WI38 (cell line): ENCODE data around the gene SSNA1.

Experiments
- H3K4me3 ChIP-seq: 2 replicates; pipeline ENCODE4 v1.5.1; 2011; ENCODE audit warnings: low read depth, mild to moderate bottlenecking, control low read depth, low read length
- TF ChIP-seq, protein P1 (sequence below): IDR thresholded peaks from 2 replicates; pipeline ENCODE4 v1.5.1; 2012; ENCODE audit warnings: low read depth, mild to moderate bottlenecking, control low read depth, low read length

The SSNA1 gene

DNA sequence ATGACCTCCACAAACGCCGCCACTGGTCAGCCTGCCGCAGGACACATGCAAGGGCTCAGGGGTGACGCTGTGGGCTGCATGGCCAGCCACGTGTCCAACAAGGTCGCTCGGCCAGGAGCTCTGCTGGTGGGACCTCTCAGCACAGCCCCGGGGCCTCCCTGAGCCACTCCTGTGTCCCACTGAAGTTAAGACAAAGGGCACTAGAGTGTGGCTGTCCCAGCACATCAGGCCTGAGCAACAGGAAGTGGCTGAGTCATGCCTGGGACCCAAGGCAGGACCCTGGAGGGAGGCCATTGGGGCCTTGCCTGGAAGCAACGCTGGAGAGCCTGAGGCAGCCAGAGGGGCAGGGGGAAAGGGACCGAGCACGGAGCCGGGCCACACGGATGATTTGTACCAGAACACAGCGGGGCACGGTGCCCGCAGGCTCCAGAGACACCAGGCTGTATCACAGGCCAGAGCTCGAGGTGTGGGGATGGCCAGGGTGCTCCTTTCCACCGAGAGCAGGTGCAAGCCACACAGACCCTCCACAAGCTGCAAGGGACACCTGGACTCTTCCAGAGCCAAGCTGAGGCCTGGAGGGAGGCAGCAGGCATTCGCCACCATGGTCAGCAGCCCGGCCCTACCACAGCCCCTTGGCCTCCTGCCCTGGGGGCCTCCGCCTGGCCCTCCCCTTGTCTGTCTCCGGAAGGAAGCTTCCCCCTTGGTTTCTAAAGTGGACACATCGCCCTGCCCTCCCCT is 10.1 kb upstream of the SSNA1 start:
- TF ChIP-seq, protein P1, sequence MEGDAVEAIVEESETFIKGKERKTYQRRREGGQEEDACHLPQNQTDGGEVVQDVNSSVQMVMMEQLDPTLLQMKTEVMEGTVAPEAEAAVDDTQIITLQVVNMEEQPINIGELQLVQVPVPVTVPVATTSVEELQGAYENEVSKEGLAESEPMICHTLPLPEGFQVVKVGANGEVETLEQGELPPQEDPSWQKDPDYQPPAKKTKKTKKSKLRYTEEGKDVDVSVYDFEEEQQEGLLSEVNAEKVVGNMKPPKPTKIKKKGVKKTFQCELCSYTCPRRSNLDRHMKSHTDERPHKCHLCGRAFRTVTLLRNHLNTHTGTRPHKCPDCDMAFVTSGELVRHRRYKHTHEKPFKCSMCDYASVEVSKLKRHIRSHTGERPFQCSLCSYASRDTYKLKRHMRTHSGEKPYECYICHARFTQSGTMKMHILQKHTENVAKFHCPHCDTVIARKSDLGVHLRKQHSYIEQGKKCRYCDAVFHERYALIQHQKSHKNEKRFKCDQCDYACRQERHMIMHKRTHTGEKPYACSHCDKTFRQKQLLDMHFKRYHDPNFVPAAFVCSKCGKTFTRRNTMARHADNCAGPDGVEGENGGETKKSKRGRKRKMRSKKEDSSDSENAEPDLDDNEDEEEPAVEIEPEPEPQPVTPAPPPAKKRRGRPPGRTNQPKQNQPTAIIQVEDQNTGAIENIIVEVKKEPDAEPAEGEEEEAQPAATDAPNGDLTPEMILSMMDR, result no peak
- no peak overlapping the region for H3K4me3 ChIP-seq

DNA sequence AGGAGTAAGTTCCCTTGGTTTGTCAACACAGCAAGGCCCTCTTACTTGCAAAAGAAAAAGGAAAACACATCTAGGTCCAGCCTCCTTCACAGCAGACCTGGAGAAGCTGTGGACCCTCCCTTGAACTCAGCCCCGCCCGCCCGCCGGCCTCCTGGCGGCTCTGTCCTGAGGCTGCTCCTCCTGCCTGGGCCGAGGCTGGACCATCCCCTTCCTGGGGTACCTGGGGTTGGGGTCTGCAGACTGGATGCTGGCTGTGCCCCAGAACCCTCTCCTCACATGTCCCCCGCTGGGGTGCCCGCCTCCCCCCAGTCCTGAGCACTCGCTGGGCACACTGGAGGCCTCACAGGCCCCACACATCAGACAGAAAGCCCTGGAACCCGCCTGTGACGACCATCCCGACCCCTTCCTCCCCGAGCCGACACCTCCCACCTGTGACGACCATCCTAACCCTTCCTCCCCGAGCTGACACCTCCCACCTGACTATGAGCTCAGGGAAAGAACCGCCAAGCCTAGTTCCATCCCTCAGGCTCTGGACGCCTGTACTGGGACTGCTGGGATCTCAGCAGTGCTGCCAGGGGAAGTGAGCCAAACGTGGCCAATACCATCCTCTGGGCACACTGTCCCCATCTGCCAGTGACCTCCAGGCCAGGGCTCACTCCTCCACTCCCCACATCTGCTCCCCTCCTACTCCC is 9.4 kb upstream of the SSNA1 start:
- TF ChIP-seq, protein P1, result no peak
- no peak overlapping the region for H3K4me3 ChIP-seq

DNA sequence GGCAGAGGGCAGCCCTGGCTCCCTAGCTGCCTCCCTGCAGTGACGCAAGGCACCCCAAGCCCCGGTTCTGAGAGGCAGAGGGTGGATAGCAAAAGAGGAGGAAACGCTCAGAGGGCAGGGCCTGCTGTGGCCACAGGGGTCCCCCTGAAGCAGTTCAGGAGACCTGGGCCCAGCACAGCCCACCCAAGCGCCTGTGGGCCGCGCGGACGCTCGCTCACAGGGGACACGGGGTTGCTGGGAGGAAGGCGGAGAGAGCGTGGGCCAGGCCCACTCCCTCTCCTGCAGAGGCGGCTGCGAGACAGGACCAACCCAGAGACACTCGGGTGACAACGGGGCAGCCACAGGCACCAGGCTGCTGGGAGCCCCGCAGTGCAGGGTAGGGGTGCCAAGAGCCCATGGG is 8.7 kb upstream of the SSNA1 start:
- TF ChIP-seq, protein P1, result no peak

DNA sequence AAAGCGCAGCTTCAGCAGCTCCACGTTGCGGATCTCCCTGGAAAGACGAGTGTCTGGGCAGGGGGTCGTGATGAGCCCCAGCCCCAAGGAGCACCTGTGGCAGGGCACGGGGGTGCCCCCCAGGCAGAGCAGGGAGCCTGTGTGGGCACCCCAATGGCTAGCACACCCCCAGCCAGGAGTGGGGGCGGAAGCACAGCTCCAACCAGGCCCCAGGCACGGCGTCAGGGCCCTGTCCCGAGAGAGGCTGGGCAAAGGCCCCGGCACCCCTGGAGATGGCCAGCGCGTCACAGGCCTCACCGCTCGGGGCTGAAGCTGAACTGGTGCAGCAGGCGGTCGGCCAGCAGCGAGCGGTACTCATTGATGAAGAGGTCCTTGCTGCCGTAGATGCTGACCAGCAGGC is 8.0 kb upstream of the SSNA1 start:
- TF ChIP-seq, protein P1, result no peak
- H3K4me3 ChIP-seq, result no peak overlapping the region

More for the DNA sequence above, 8.7 kb upstream of the SSNA1 start:
- no peak overlapping the region for H3K4me3 ChIP-seq

DNA sequence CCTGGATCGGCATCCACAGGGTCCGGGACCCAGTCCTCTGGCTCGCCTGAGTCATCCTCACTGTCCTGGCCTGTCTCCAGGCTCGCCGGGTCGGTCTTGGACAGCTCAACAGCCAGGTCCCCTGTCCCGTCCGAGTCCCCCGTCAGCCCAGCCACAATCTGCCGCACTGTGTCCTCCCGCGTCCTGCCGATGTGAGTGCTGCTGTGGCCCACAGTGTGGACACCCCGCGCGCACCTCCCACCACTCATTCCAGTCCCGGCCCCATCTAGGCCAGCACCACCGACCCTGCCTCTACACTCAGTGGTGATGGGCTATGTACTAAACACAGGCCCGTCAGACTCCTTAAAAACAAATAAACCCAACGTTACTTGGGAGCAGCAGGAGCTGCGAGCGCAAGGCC is 6.8 kb upstream of the SSNA1 start:
- no peak overlapping the region for H3K4me3 ChIP-seq
- TF ChIP-seq, protein P1, result no peak

DNA sequence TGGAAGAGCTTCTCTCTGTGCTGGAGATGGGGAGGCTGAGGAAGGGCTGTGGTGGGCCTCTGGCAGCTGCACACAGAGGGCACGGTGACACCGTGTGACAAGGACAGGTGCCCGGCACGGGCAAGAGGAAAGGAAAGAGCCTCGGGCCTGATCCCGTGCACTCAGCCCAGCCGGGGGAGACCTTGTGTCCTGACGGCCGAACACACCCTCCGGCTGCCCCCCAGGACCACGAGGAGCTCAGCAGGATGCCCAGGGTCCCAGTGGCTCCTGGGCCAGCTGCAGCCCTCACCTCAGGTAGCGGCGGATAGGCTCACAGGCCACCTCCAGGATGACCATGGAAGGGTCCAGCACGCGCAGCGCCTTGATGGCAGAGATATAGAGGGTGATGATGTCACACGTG is 5.6 kb upstream of the SSNA1 start:
- TF ChIP-seq, protein P1, result no peak
- no peak overlapping the region for H3K4me3 ChIP-seq

DNA sequence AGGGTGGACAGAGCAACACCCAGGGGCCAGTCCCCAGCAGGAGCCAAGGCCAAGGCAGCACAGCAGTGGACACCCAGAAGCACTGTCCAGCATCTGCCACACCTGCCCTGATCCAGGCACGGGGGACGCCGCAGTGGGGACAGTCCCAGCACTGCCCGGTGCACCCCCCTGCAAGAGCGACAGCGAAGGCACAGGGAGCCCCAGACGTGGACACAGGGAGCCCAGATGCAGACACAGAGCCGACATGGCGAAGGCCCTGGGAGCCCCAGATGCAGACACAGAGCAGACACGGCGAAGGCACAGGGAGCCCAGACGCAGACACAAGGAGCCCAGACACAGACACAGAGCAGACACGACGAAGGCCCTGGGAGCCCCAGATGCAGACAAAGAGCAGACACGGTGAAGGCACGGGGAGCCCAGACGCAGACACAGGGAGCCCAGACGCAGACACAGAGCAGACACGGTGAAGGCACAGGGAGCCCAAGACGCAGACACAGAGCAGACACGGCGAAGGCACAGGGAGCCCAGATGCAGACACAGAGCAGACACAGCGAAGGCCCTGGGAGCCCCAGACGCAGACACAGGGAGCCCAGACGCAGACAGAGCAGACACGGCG is 4.4 kb upstream of the SSNA1 start:
- TF ChIP-seq, protein P1, result no peak
- H3K4me3 ChIP-seq, result no peak overlapping the region
